Brain pericyte (primary cell): ENCODE results near the gene S100A11.

Experiments
- DNase-seq: peaks from one replicate; pipeline ENCODE4 v3.0.0-alpha.2; 2012; ENCODE audit warnings: low read depth, low spot score

Gene S100A11

GRCh38 chr1:152039886-152040285, 3.1 kb upstream of the S100A11 start:
- DNase-seq, result no peak

- no peak for DNase-seq
Measured at GRCh38 chr1:152039461-152039860, 2.7 kb upstream of the S100A11 start.

GRCh38 chr1:152038871-152039270, 2.1 kb upstream of the S100A11 start:
- no peak for DNase-seq

- DNase-seq, result no peak
Measured at GRCh38 chr1:152035539-152036266, 1.1 kb downstream of the S100A11 start.

GRCh38 chr1:152034654-152035538, 1.9 kb downstream of the S100A11 start:
- DNase-seq, result no peak

- no peak for DNase-seq
Measured at GRCh38 chr1:152034324-152034653, 2.5 kb downstream of the S100A11 start.

- DNase-seq, result no peak
Measured at GRCh38 chr1:152029929-152030211, 6.9 kb downstream of the S100A11 start.

- DNase-seq, result no peak
Measured at GRCh38 chr1:152029144-152029928, 7.5 kb downstream of the S100A11 start.

- no peak for DNase-seq
Measured at GRCh38 chr1:152026895-152027294, 9.9 kb downstream of the S100A11 start.

GRCh38 chr1:152024223-152024622, 12.6 kb downstream of the S100A11 start:
- no peak for DNase-seq

GRCh38 chr1:152023221-152023620, 13.6 kb downstream of the S100A11 start:
- no peak for DNase-seq

- no peak for DNase-seq
Measured at GRCh38 chr1:152022474-152022873, 14.3 kb downstream of the S100A11 start.

GRCh38 chr1:152021569-152021968, 15.2 kb downstream of the S100A11 start:
- no peak for DNase-seq

- no peak for DNase-seq
Measured at GRCh38 chr1:152020849-152021248, 16.0 kb downstream of the S100A11 start.

GRCh38 chr1:152018537-152018936, 18.3 kb downstream of the S100A11 start:
- DNase-seq, result no peak

GRCh38 chr1:152015766-152016165, 21.0 kb downstream of the S100A11 start:
- DNase-seq, result no peak

GRCh38 chr1:152014943-152015342, 21.9 kb downstream of the S100A11 start:
- DNase-seq, result no peak

- no peak for DNase-seq
Measured at GRCh38 chr1:152013664-152014237, 23.1 kb downstream of the S100A11 start.

- DNase-seq, result no peak
Measured at GRCh38 chr1:152009691-152010090, 27.1 kb downstream of the S100A11 start.

- no peak for DNase-seq
Measured at GRCh38 chr1:152007047-152007446, 29.8 kb downstream of the S100A11 start.

- no peak for DNase-seq
Measured at GRCh38 chr1:152005360-152005912, 31.4 kb downstream of the S100A11 start.
